Measurements from ENCODE around the gene SLC37A1.

The SLC37A1 gene

GRCh38 chr21:42597487-42598158 is 84.0 kb downstream of the SLC37A1 start:
- no peak for DNase-seq (ENCODE audit: low spot score)
- no peak overlapping the region for H3K27ac ChIP-seq
- CTCF ChIA-PET, result interaction anchor here (0.6 kb wide), 1 partner anchor 479 kb away, joined by 5 read pairs; no protein-coding TSS in a partner anchor
- TF ChIP-seq CTCF (conservative IDR thresholded peaks at IDR 0.05; ENCODE audit: low read depth), result no peak
- POLR2A ChIA-PET (ENCODE audit: low non-redundant PET), result no interaction called here

DNA sequence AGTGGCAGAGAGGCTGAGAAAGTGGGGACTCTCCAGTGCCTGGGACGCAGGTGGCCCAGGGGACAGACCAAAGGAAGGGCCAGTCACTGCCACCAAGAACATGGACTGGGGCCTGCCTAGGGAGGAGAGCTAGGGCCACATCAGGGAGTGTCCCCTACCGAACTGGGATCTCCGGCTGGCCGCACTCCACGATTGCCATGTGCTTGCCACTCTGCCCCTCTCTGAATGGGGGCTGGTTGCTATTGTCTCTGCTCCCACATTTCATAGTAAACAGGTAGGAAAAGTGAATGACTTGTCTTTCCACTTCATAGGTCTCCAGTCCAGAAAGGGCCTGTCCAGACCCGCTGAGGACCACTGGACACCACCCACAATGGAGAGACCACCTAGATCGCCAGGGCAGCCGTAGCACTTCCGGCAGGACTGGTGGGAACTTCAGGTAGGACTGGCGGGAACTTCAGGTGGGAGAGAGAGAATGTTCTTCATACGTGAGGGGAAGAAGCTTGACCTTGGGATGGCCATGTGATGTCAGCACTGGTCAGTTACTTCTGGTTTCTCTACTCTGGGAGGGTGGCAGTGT is 84.6 kb downstream of the SLC37A1 start:
- no peak overlapping the region for H3K27ac ChIP-seq
- ChIA-PET CTCF (interaction anchor here (0.6 kb wide), 1 partner anchor 480 kb away, joined by 5 read pairs; no protein-coding TSS in a partner anchor), POLR2A (ENCODE audit: low non-redundant PET) (no interaction called here)
- DNase-seq (ENCODE audit: low spot score), result no peak
- TF ChIP-seq CTCF (conservative IDR thresholded peaks at IDR 0.05; ENCODE audit: low read depth), result no peak

- ChIA-PET POLR2A (ENCODE audit: low non-redundant PET) (interaction anchor here (1.0 kb wide), 1 partner anchor 52 kb away, joined by 3 read pairs; no protein-coding TSS in a partner anchor), CTCF (interaction anchor here (0.5 kb wide), 1 partner anchor 12 kb away, joined by 5 read pairs; no protein-coding TSS in a partner anchor)
Measured at GRCh38 chr21:42599486-42599885, 85.8 kb downstream of the SLC37A1 start.

DNA sequence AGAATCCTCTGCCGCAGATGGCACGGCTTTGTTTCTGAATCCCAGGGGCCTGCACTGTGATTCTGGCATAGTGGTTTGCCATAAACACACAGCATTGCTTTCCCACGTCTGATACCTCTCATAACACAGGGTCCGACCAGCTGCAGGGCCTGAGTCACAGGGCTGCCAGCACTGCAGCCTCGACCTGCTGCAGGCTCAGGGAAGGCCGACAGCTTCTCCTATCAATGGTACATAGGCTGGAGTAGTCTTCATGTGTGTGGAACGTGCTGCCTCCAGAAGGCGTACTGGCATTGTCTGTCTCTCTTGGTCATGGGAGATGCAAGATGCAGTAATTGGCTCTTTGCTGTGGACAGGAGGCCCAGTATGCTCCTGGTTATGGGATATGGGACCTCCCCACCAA is 86.3 kb downstream of the SLC37A1 start:
- CTCF ChIA-PET, result no interaction called here

More at GRCh38 chr21:42599486-42599885, 85.8 kb downstream of the SLC37A1 start:
- no peak for TF ChIP-seq CTCF (conservative IDR thresholded peaks at IDR 0.05; ENCODE audit: low read depth)
- no peak overlapping the region for H3K27ac ChIP-seq
- no peak for DNase-seq (ENCODE audit: low spot score)

GRCh38 chr21:42601656-42602055 is 88.0 kb downstream of the SLC37A1 start:
- no peak for DNase-seq (ENCODE audit: low spot score)
- H3K27ac ChIP-seq, result no peak overlapping the region
- ChIA-PET CTCF (interaction anchor here (1.0 kb wide), 1 partner anchor 8 kb away, joined by 5 read pairs; no protein-coding TSS in a partner anchor), POLR2A (ENCODE audit: low non-redundant PET) (no interaction called here)
- no peak for TF ChIP-seq CTCF (conservative IDR thresholded peaks at IDR 0.05; ENCODE audit: low read depth)

More for the DNA sequence above, 86.3 kb downstream of the SLC37A1 start:
- TF ChIP-seq CTCF (conservative IDR thresholded peaks at IDR 0.05; ENCODE audit: low read depth), result no peak
- no peak overlapping the region for H3K27ac ChIP-seq
- POLR2A ChIA-PET (ENCODE audit: low non-redundant PET), result interaction anchor here (1.0 kb wide), 1 partner anchor 52 kb away, joined by 3 read pairs; no protein-coding TSS in a partner anchor
- DNase-seq (ENCODE audit: low spot score), result no peak

- no peak overlapping the region for H3K27ac ChIP-seq
- CTCF ChIA-PET, result interaction anchor here (0.5 to 0.9 kb wide), 2 partner anchors 14 to 266 kb away, joined by 5 to 8 read pairs; no protein-coding TSS in a partner anchor
- no peak for DNase-seq (ENCODE audit: low spot score)
- no peak for TF ChIP-seq CTCF (conservative IDR thresholded peaks at IDR 0.05; ENCODE audit: low read depth)
- POLR2A ChIA-PET (ENCODE audit: low non-redundant PET), result interaction anchor here (0.7 kb wide), 1 partner anchor 619 kb away, joined by 5 read pairs; no protein-coding TSS in a partner anchor
Measured at GRCh38 chr21:42607102-42607501, 93.5 kb downstream of the SLC37A1 start.

All from RWPE1 (cell line).